NCI-H226 (cell line): ENCODE data around the gene YIPF2.

ENCODE experiments used
- DNase-seq: peaks from one replicate; pipeline ENCODE4 v3.0.0-alpha.2; 2015

The YIPF2 gene

DNA sequence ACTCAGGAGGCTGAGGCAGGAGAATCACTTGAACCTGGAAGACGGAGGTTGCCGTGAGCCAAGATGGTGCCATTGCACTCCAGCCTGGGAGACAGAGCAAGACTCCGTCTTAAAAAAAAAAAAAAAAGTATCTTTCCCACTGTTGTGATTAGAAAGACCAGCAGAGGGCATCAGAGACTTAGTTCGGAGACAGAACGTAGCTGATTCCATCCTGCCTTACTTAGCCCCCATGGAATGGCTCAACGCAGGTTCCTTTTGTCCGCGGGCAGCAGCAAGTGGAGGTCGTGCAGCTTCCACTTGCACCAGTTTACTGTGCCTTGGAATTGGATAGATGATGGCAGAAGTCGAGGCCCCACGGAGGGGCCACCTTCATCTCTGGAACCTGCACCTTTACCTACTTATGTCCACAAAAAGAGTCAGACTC, 8.2 kb upstream of the YIPF2 start:
- DNase-seq: peak; percentile 46

DNA sequence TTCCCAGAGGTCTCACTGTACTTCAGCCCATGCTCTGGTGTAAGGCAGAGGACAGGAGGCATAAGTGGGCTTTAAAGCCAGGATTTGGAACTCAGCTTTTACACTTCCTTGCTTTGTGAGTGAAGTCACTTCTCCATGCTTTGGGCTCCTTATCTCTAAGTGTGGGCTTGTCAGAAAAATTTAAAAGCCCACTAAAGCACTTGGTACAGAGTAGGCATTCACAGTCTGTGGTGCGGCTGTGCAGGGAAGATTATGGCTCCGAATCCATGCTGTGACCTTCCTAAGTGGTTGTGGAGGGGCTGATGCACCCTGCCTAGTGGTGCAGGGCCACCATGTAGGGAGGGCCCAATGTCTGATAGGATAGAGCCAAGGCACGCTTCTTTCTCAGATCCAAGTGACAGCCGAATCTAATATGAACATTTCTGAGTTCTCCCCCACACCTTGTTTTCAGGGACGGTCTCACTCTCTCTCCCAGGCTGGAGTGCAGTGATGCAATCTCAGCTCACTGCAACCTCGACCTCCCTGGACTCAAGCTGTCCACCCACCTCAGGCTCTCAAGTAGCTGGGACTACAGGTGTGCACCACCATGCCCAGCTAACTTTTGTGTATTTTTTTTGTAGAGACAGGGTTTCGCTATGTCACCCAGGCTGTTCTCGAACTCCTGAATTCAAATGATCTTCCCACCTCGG, 7.1 kb upstream of the YIPF2 start:
- no peak for DNase-seq

- no peak for DNase-seq
Observed at GRCh38 chr19:10929402-10929794, 959 bp upstream of the YIPF2 start.

GRCh38 chr19:10927730-10928562, 493 bp downstream of the YIPF2 start:
- no peak for DNase-seq

GRCh38 chr19:10924597-10924996, 3.8 kb downstream of the YIPF2 start:
- DNase-seq: no peak

DNA sequence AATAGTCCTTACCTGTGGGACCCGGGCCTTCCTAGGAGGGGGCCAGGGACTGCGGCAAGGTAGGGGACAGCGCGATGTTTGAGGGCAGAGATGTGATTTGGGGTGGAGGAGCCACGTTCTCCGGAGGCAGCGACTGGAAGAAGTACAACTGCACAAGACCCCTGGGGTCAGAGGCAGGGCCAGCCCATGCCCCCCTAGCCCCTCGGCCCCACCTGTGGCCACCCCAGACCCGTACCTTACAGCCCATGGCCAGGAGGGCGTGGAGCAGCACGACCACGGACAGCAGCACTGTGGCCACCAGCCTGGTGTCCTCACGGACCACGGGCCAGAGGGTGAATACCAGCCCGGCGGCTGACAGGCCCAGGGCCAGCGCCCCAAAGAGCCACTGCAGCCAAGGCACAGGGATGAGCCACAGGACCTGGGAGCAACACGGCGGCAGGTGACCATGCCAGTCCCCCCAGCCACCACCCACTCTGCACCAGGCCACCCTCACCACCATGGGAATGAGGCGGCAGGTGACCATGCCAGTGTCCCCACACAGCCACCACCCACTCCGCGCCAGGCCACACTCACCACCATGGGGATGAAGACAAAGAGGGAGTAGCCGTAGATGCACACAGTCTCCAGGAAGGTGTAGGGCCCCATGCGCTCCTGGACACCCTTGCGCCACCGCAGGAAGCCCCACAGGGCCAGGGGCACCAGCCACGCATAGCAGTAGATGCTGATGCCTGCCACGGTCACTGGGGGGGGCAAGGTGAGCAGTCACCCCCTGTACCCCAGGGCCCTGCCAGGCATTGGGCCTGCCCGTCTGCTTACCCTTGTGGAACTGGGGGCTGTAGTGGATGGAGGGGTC, 5.0 kb downstream of the YIPF2 start:
- no peak for DNase-seq

DNA sequence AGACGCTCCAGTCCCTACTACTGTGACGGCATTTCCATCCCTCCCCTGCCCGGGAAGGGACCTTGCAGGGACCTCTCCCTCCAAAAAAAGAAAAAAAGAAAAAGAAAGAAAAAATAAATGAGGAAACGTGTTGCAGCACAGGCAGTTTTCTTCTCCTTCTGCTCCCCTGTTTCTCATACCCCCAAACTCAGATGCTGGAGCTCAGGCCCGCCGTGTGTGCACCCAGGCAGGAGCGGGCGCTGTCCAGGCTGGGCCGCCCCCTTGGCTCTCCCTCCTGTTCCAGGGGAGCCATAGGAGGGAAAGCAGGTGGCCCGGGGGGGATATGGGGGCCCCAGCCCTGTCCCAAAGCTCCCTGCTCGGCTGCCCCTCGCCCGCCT, 5.8 kb downstream of the YIPF2 start:
- DNase-seq: no peak

GRCh38 chr19:10921910-10922637, 6.4 kb downstream of the YIPF2 start:
- no peak for DNase-seq

- DNase-seq: no peak
Observed at GRCh38 chr19:10921199-10921909, 7.1 kb downstream of the YIPF2 start.

DNA sequence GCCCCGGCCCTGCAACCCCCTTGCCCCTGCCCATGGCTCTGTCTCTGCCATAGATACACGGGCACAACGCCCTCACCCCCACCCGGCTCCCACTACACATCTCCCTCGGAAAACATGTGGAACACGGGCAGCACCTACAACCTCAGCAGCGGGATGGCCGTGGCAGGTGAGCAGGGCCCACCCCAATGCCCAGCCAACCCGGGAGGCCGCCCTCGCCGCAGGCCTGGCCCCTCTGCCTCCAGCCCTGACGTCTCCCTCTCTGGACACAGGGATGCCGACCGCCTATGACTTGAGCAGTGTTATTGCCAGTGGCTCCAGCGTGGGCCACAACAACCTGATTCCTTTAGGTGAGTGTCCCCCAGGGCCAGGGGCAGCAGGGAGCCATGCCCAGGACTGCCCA, 7.7 kb downstream of the YIPF2 start:
- DNase-seq: no peak

GRCh38 chr19:10920288-10920655, 8.2 kb downstream of the YIPF2 start:
- no peak for DNase-seq

GRCh38 chr19:10919352-10920287, 8.8 kb downstream of the YIPF2 start:
- no peak for DNase-seq

- no peak for DNase-seq
Observed at GRCh38 chr19:10918359-10918758, 10.1 kb downstream of the YIPF2 start.

- DNase-seq: no peak
Observed at GRCh38 chr19:10916602-10917001, 11.8 kb downstream of the YIPF2 start.

DNA sequence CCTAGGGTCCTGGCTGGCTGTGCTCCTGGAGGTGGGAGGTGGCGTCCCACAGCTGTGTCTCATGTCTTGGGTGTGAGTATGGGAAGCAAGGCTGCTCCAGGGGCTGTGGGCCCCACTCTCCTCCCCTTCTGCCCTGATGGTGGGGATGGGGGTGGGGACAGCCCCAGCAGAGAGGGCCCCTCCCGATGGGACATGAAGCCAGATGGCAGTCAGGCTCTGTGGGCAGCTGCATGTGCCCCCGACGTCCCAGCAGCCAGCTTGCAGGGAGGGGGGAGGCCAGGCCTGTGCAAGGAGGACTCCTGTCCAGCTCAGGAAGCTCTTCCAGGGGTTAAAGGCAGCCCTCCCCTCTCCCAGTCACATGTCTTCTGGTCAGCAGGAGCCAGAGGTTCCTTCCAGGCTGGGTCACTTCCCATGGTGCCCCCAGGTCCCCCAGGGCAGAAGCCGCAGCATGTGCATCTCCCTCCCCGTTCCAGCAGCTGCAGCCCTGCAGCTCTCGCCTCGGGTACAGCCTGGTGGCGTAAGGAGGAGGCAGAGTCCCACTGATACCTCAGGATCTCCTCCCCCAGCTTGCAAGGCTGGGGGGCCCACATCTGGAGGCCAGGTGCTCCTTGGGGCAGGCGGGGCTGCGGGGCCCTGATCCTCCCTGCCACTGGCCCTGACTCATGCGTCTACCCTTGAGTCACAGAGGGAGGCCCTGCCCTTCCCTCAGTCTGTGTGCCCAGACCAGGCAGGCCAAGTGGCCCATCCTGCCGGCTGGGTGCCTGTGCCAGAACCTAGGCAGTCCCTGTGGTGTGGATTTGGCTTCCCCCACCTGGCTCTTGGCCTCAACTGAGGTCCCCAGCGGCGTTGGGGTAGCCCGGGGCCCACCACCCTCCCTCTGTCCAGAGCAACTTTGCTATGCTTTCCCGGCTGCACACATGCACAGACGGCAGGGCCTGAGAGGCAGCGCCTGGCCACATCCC, 13.0 kb downstream of the YIPF2 start:
- peak; percentile 19 for DNase-seq

- no peak for DNase-seq
Observed at GRCh38 chr19:10913716-10914340, 14.6 kb downstream of the YIPF2 start.

DNA sequence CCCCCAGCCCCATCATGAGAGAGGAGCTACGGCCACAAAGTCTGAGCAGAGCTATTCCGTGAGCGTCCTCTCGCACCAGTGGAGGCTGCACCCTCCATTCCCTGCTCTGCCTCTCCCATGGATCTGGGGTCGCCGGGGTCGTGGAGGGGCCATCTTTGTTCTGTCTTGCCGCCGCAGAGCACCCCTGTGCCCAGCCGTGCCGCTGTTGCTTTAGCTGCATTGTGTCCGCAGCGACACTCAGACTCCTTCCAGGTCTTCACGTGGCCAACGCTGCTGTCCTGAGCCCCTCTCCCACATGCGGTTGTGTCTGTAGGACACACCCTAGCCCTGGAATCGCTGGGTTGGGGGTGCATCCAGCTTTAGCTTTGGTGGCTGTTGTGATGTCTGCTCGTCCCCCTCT, 15.8 kb downstream of the YIPF2 start:
- no peak for DNase-seq

DNA sequence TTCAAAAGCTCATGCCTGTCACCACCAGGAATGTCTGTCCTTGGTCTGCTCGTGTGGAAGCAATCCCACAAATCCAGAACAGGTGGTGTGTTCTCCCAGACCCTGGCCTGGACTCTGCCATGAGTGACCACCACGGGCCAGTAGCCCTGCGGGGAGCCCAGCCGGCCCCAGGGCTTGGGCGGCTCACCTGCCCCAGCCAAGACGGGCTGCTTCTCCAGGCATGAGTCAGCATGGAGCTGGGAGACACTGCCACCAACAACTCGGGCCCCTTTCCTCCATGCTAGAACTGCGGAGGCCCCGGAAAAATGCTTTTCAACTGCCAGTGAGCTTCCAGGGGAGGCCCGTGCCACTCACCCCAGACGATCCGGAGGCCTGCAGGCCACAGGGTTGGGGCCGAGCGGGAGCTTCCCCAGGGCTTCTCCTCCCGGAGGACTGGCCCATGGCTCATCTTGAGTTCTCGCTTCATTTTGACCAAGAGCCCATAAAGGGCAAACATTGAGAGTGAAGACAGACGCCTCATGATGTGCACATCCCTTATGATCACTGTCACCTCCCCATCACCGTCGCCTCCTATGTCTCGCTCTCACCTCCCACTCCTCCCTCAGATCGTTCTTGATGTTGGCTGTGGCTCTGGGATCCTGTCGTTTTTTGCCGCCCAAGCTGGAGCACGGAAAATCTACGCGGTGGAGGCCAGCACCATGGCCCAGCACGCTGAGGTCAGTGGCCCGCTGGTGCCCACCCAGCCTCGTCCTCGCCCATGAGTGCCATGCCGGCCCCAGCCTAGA, 16.7 kb downstream of the YIPF2 start:
- no peak for DNase-seq
